GM19023 (cell line): Measurements from ENCODE around the gene PPP3CB.
A peak's percentile ranks its signal among the peaks of the same experiment; 100 is the strongest.

Experiments
- ATAC-seq: cut with Tn5 transposase; IDR thresholded peaks from one replicate; pipeline ENCODE4 v1.9.1; 2021; ENCODE audit warnings: mild to moderate bottlenecking, moderate library complexity; ENCODE audit not compliant: unreplicated experiment

PPP3CB gene

GRCh38 chr10:73495884-73496674, at the start of gene PPP3CB:
Gene PPP3CB, minus strand, starts transcription at chr10:73496024. Its CDS starts 135 bp downstream, at chr10:73495889.
- peak; percentile 59 for ATAC-seq

GRCh38 chr10:73545357-73545756, 49.5 kb upstream of the PPP3CB start:
- ATAC-seq, result no peak

- no peak for ATAC-seq
These were observed 41.9 kb upstream of the PPP3CB start for GRCh38 chr10:73537709-73538108.

- ATAC-seq, result no peak
These were observed 41.5 kb upstream of the PPP3CB start for GRCh38 chr10:73537288-73537687.

- no peak for ATAC-seq
These were observed 39.0 kb upstream of the PPP3CB start for GRCh38 chr10:73534857-73535256.

GRCh38 chr10:73529089-73529832, 33.4 kb upstream of the PPP3CB start:
- ATAC-seq, result no peak

GRCh38 chr10:73522263-73522662, 26.4 kb upstream of the PPP3CB start:
- no peak for ATAC-seq

- ATAC-seq, result no peak
These were observed 23.5 kb upstream of the PPP3CB start for GRCh38 chr10:73519336-73519735.

- ATAC-seq, result no peak
These were observed 21.5 kb upstream of the PPP3CB start for GRCh38 chr10:73517166-73517888.

- ATAC-seq, result no peak
These were observed 16.5 kb upstream of the PPP3CB start for GRCh38 chr10:73512207-73512743.

- no peak for ATAC-seq
These were observed 13.9 kb upstream of the PPP3CB start for GRCh38 chr10:73509695-73510094.

GRCh38 chr10:73506491-73506890, 10.7 kb upstream of the PPP3CB start:
- no peak for ATAC-seq

GRCh38 chr10:73506074-73506473, 10.2 kb upstream of the PPP3CB start:
- ATAC-seq, result no peak

- no peak for ATAC-seq
These were observed 7.2 kb upstream of the PPP3CB start for GRCh38 chr10:73503037-73503436.

- ATAC-seq, result no peak
These were observed 5.8 kb upstream of the PPP3CB start for GRCh38 chr10:73501651-73502050.

GRCh38 chr10:73497623-73498022, 1.8 kb upstream of the PPP3CB start:
- no peak for ATAC-seq

GRCh38 chr10:73495226-73495883, 469 bp downstream of the PPP3CB start:
- peak; percentile 94 for ATAC-seq

GRCh38 chr10:73494877-73495225, 973 bp downstream of the PPP3CB start:
- ATAC-seq, result no peak

GRCh38 chr10:73494213-73494612, 1.6 kb downstream of the PPP3CB start:
- no peak for ATAC-seq

GRCh38 chr10:73493781-73494180, 2.0 kb downstream of the PPP3CB start:
- no peak for ATAC-seq

GRCh38 chr10:73486601-73487000, 9.2 kb downstream of the PPP3CB start:
- ATAC-seq, result no peak
